Uterus (tissue), 2 donors: ENCODE measurements around the gene SERPINB10.

ENCODE experiments used
- CTCF ChIP-seq, 4 experiments: fragments of 200-600 bp in 2 of 4; fragments of 450-650 bp in 2 of 4; sonication (generic) in 2 of 4; IDR thresholded peaks; one replicate each; pipeline ENCODE4 v1.5.1; 2016 to 2019; ENCODE audit warnings: antibody characterized with exemption in 4 of 4, mild to moderate bottlenecking in 2 of 4, moderate library complexity in 1 of 4
- POLR2A ChIP-seq, 2 donors: fragments of 450-650 bp; IDR thresholded peaks; one replicate each; pipeline ENCODE4 v1.6.1; 2016; ENCODE audit warnings: antibody characterized with exemption in 2 of 2, mild to moderate bottlenecking in 1 of 2, moderate library complexity in 1 of 2

- TF ChIP-seq CTCF (IDR thresholded peaks at IDR 0.05) = no peak
- no peak for TF ChIP-seq POLR2A (IDR thresholded peaks at IDR 0.05)
Observed at GRCh38 chr18:63889626-63890025, 18.1 kb upstream of the SERPINB10 start.
